K562 (cell line): ENCODE data around the gene SIPA1L2. TPM values are rescaled to one million over a fixed set of nuclear protein-coding genes. Genes with fewer than 3 reads are reported as not detected.

ENCODE experiments used
- ATAC-seq: fragments of 200-7000 bp; cut with Tn5 transposase; 3 replicates; pipeline ENCODE4 v1.9.1; 2020; ENCODE audit warnings: moderate library complexity
- BruUV-seq: library from RNA; stranded (reverse); fragments of 400-500 nt; replicated peaks from 2 replicates; lab custom pipeline; 2021; lab: Mats Ljungman, UMichigan
- CTCF ChIA-PET: fragments of 300-600 bp; formaldehyde crosslinking; extraction: SDS; loops from one replicate; lab custom pipeline; 2021; ENCODE audit warnings: low intra/inter-chr PET ratio; lab: Yijun Ruan, JAX
- POLR2A ChIA-PET: fragments of 300-600, 350-650 bp; sonication (Branson Sonifier 250); formaldehyde crosslinking; extraction: SDS; loops from one replicate; lab custom pipeline; 2021; ENCODE audit warnings: antibody characterized with exemption, inconsistent platforms; lab: Yijun Ruan, JAX
- DNase-seq, 4 experiments: peaks; one replicate each; pipeline versions ENCODE4 v3.0.0 to v3.0.0-alpha.2; 2011 to 2018; ENCODE audit warnings: low spot score in 3 of 4, mixed read lengths in 3 of 4; ENCODE audit errors: extremely low read depth in 1 of 4
- FAIRE-seq: peaks from 2 replicates; lab custom pipeline; 2011; peaks lifted over from hg19 to GRCh38; lab: Jason Lieb, UNC
- H2AFZ ChIP-seq: 2 replicates; pipeline ENCODE4 v1.6.0; 2011; ENCODE audit warnings: low read depth, low read length, control low read depth, inconsistent platforms
- H3K27ac ChIP-seq: fragments of 200-600 bp; 3 replicates; pipeline ENCODE4 v1.8.0; 2011; ENCODE audit warnings: low read depth, mild to moderate bottlenecking, control low read depth, inconsistent platforms, low read length, moderate library complexity, mixed read lengths; ENCODE audit errors: extremely low read depth
- H3K27me3 ChIP-seq, 2 experiments: fragments of 300-600 bp in 1 of 2; 2 replicates in 1 of 2; 3 replicates in 1 of 2; pipeline versions ENCODE4 v1.6.0 to v1.8.0; 2011; ENCODE audit warnings: inconsistent platforms in 2 of 2, low read length in 2 of 2, mild to moderate bottlenecking in 1 of 2, mixed read lengths in 1 of 2, moderate library complexity in 1 of 2; ENCODE audit not compliant: control insufficient read depth in 2 of 2, insufficient read depth in 2 of 2
- H3K36me3 ChIP-seq: fragments of 300-600 bp; 3 replicates; pipeline ENCODE4 v1.8.0; 2011; ENCODE audit warnings: mild to moderate bottlenecking, low read length, inconsistent platforms; ENCODE audit not compliant: control insufficient read depth, insufficient read depth
- H3K4me1 ChIP-seq, 2 experiments: fragments of 200-600 bp in 1 of 2; replicated peaks in 1 of 2; 2 replicates in 1 of 2; 3 replicates in 1 of 2; pipeline versions ENCODE4 v1.5.1 to v1.8.0; 2011; ENCODE audit warnings: inconsistent platforms in 2 of 2, low read length in 2 of 2, mild to moderate bottlenecking in 1 of 2, mixed read lengths in 1 of 2, moderate library complexity in 1 of 2; ENCODE audit not compliant: control insufficient read depth in 2 of 2, insufficient read depth in 2 of 2
- H3K4me2 ChIP-seq: 2 replicates; pipeline ENCODE4 v1.6.1; 2011; ENCODE audit warnings: low read length, control low read depth, inconsistent platforms, mixed read lengths; ENCODE audit not compliant: insufficient read depth
- H3K4me3 ChIP-seq: fragments of 200-600 bp; sonication (generic), shearing (Covaris generic); 2 replicates; pipeline ENCODE4 v1.5.1; 2016; ENCODE audit warnings: control low read depth, inconsistent platforms
- H3K79me2 ChIP-seq: fragments of 200-600 bp; 3 replicates; pipeline ENCODE4 v1.8.0; 2011; ENCODE audit warnings: low read length, inconsistent platforms; ENCODE audit not compliant: control insufficient read depth, insufficient read depth
- H3K9ac ChIP-seq, 2 experiments: 2 replicates each; pipeline versions ENCODE4 v1.6.0 to v1.6.1; 2011; ENCODE audit warnings: low read depth in 2 of 2, low read length in 2 of 2, control low read depth in 1 of 2, inconsistent platforms in 1 of 2, mild to moderate bottlenecking in 1 of 2, mixed read lengths in 1 of 2; ENCODE audit not compliant: insufficient read depth in 1 of 2
- H3K9me1 ChIP-seq: one replicate; pipeline ENCODE4 v1.6.0; 2011; ENCODE audit warnings: inconsistent platforms, mild to moderate bottlenecking, low read length, moderate library complexity; ENCODE audit not compliant: control insufficient read depth, insufficient read depth
- H3K9me3 ChIP-seq: replicated peaks from 2 replicates; pipeline ENCODE4 v1.5.1; 2011; ENCODE audit warnings: low read depth, low read length, inconsistent platforms; ENCODE audit not compliant: control insufficient read depth, insufficient read depth
- H4K20me1 ChIP-seq: replicated peaks from 2 replicates; pipeline ENCODE4 v1.6.1; 2011; ENCODE audit warnings: low read length, inconsistent platforms, mixed read lengths; ENCODE audit not compliant: control insufficient read depth, insufficient read depth
- BRF1 ChIP-seq: IDR thresholded peaks from 3 replicates; pipeline ENCODE4 v1.6.1; 2011; ENCODE audit warnings: borderline replicate concordance, mild to moderate bottlenecking; ENCODE audit not compliant: insufficient read length; ENCODE audit errors: extremely low read depth
- CBFA2T3 ChIP-seq: fragments of 450-650 bp; IDR thresholded peaks from 2 replicates; pipeline ENCODE4 v1.6.1; 2017
- CHAMP1 ChIP-seq: fragments of 450-650 bp; IDR thresholded peaks from 2 replicates; pipeline ENCODE4 v1.6.1; 2016; ENCODE audit warnings: mild to moderate bottlenecking
- DDX20 ChIP-seq: fragments of 450-650 bp; IDR thresholded peaks from 2 replicates; pipeline ENCODE4 v1.6.1; 2016; ENCODE audit warnings: missing genetic modification characterization, low read depth, mild to moderate bottlenecking, missing compliant biosample characterization, moderate library complexity
- KDM4B ChIP-seq, 2 experiments: fragments of 450-650 bp in 1 of 2; sonication (generic) in 1 of 2; IDR thresholded peaks; 2 replicates each; pipeline ENCODE4 v1.6.1; 2016 to 2017; ENCODE audit warnings: borderline replicate concordance in 2 of 2, antibody characterized with exemption in 1 of 2, low read depth in 1 of 2, mild to moderate bottlenecking in 1 of 2
- OTX1 ChIP-seq: fragments of 450-650 bp; formaldehyde crosslinking; IDR thresholded peaks from 2 replicates; pipeline ENCODE4 v1.4.0; 2022; ENCODE audit warnings: mild to moderate bottlenecking
- PHF20 ChIP-seq: fragments of 450-650 bp; IDR thresholded peaks from 2 replicates; pipeline ENCODE4 v1.6.1; 2018; ENCODE audit not compliant: partially characterized antibody
- POLR3A ChIP-seq: IDR thresholded peaks from 2 replicates; pipeline ENCODE4 v1.6.1; 2011; ENCODE audit warnings: borderline replicate concordance, mild to moderate bottlenecking, moderate library complexity; ENCODE audit not compliant: insufficient read length, insufficient read depth; ENCODE audit errors: extremely low read depth
- PRDM10 ChIP-seq: fragments of 450-650 bp; IDR thresholded peaks from 2 replicates; pipeline ENCODE4 v1.6.1; 2018; ENCODE audit not compliant: partially characterized antibody
- RBM14 ChIP-seq: fragments of 200-400 bp; formaldehyde crosslinking; IDR thresholded peaks from 2 replicates; pipeline ENCODE4 v1.6.1; 2018; ENCODE audit warnings: low read depth, mild to moderate bottlenecking, low read length, moderate library complexity, borderline replicate concordance; ENCODE audit not compliant: insufficient read depth
- RBM39 ChIP-seq: fragments of 200-400 bp; formaldehyde crosslinking; optimal IDR thresholded peaks from 2 replicates; pipeline ENCODE3; 2018; ENCODE audit warnings: low read depth, low read length
- SIN3B ChIP-seq: fragments of 450-650 bp; IDR thresholded peaks from 2 replicates; pipeline ENCODE4 v1.6.1; 2017; ENCODE audit warnings: low read depth, mild to moderate bottlenecking, moderate library complexity
- SP1 ChIP-seq: sonication (generic); formaldehyde crosslinking; IDR thresholded peaks from 2 replicates; pipeline ENCODE4 v1.8.1; 2022; ENCODE audit warnings: mild to moderate bottlenecking, missing genetic modification reagents
- YBX1 ChIP-seq: fragments of 450-650 bp; IDR thresholded peaks from 2 replicates; pipeline ENCODE4 v1.7.1; 2016; ENCODE audit warnings: mild to moderate bottlenecking
- ZC3H11A ChIP-seq: IDR thresholded peaks from 2 replicates; pipeline ENCODE4 v1.6.1; 2012; ENCODE audit warnings: low read depth, low read length, improper control_type of control experiment
- WGBS: fragments of 100-300 bp; shearing (Covaris generic); methylation state at CpG from one replicate; pipeline ENCODE4 v1.1.6; 2016; ENCODE audit warnings: low coverage, mixed read lengths; ENCODE audit not compliant: insufficient coverage; ENCODE audit errors: missing lambda C conversion rate; 5-methylcytosine and 5-hydroxymethylcytosine counted together
- in situ Hi-C: fragments of 300-500 bp; cut with MboI; formaldehyde crosslinking; loops from 4 replicates; pipeline ENCODE4 v1.15.0; 2018; ENCODE audit warnings: inconsistent platforms, mixed read lengths
- intact Hi-C: fragments of 100-400 bp; cut with micrococcal nuclease; formaldehyde crosslinking; loops from 2 replicates; pipeline ENCODE4 v1.14.2; 2022
- polyA plus RNA-seq, 8 experiments: library from polyadenylated mRNA; depleted of rRNA in 4 of 8; stranded (reverse) in 5 of 8; unstranded in 3 of 8; fragments of >200 nt; fragmentation: Nextera tagmentation in 2 of 8; fragmentation: Illumina TruSeq in 1 of 8; extraction: Ambion mirVana in 2 of 8; extraction: Trizol in 1 of 8; gene quantifications; 2 replicates each; pipeline versions ENCODE4 v1.2.1 to v1.2.3, GENCODE V29; 2011 to 2014; ENCODE audit warnings: inconsistent platforms in 1 of 8, missing spikeins in 1 of 8
- total RNA-seq, 7 experiments: library from RNA; depleted of rRNA in 6 of 7; stranded (reverse); fragments of >200 nt in 6 of 7; fragmentation: Illumina TruSeq in 2 of 7; extraction: Trizol in 2 of 7; gene quantifications; 2 replicates each; pipeline versions ENCODE4 v1.2.1 to v1.2.3, GENCODE V29; 2011 to 2021; ENCODE audit warnings: low replicate concordance in 1 of 7

The SIPA1L2 gene
- total and polyA plus RNA-seq, 9 of the 15 experiments (the other 6 are each of a cell fraction or from before 2014, with no cell fraction given) = 0.04 to 0.22 (median 0.06) TPM; not detected in 5

GRCh38 chr1:232650418-232650817 is 20.5 kb upstream of the SIPA1L2 start:
- intact Hi-C loops (no loop called here), in situ Hi-C loops (no loop called here)
- no peaks in the 10 kb centered on the region for H4K20me1 ChIP-seq
- 0% methylated on average over 2 of the region's 2 CpGs for WGBS
- FAIRE-seq (no peak), DNase-seq (no peak), ATAC-seq (no peak)
- H3K9me3 ChIP-seq = no peaks in the 10 kb centered on the region
- no peak overlapping the region for H3K9ac ChIP-seq
- H3K9me1 ChIP-seq = no peaks in the 10 kb centered on the region
- H3K79me2 ChIP-seq = no peaks in the 10 kb centered on the region
- POLR2A ChIA-PET = interaction anchor here (1.0 kb wide), 1 partner anchor 40 kb away, joined by 3 read pairs; no protein-coding TSS in a partner anchor
- BruUV-seq = no TSS peak
- H2AFZ ChIP-seq = no peak overlapping the region
- H3K4me3 ChIP-seq = no peak overlapping the region
- CTCF ChIA-PET = no interaction called here
- H3K36me3 ChIP-seq = no peaks in the 10 kb centered on the region
- TF ChIP-seq ZC3H11A = no peak
- no peak for TF ChIP-seq PHF20
- no peak for TF ChIP-seq KDM4B (IDR thresholded peaks at IDR 0.05; ENCODE audit: borderline replicate concordance in 2 of 2, low read depth in 1 of 2)
- no peak for TF ChIP-seq PRDM10
- no peak for TF ChIP-seq CBFA2T3
- TF ChIP-seq RBM39 = no peak
- TF ChIP-seq YBX1 = no peak
- no peak for TF ChIP-seq RBM14
- TF ChIP-seq OTX1 (CRISPR knock-in tag) = no peak
- no peak for TF ChIP-seq SIN3B
- no peak for TF ChIP-seq CHAMP1
- no peak for TF ChIP-seq SP1 (CRISPR knock-in tag)
- TF ChIP-seq BRF1 = no peak
- no peak for TF ChIP-seq POLR3A
- no peak for TF ChIP-seq DDX20 (tag)
- H3K4me1 ChIP-seq = no peaks in the 10 kb centered on the region
- H3K27me3 ChIP-seq = no peaks in the 10 kb centered on the region
- no peak overlapping the region for H3K27ac ChIP-seq
- H3K4me2 ChIP-seq = no peak overlapping the region
